Fibroblast of the conjunctiva (primary cell): ENCODE measurements around the gene CPNE4.

ENCODE experiments used
- DNase-seq: peaks from one replicate; pipeline ENCODE4 v3.0.0-alpha.2; 2010; ENCODE audit warnings: low read depth

The CPNE4 gene

GRCh38 chr3:131597816-131598215 lies 437.0 kb downstream of the CPNE4 start:
- no peak for DNase-seq

- no peak for DNase-seq
Measured at GRCh38 chr3:131596884-131597283, 437.9 kb downstream of the CPNE4 start.

DNA sequence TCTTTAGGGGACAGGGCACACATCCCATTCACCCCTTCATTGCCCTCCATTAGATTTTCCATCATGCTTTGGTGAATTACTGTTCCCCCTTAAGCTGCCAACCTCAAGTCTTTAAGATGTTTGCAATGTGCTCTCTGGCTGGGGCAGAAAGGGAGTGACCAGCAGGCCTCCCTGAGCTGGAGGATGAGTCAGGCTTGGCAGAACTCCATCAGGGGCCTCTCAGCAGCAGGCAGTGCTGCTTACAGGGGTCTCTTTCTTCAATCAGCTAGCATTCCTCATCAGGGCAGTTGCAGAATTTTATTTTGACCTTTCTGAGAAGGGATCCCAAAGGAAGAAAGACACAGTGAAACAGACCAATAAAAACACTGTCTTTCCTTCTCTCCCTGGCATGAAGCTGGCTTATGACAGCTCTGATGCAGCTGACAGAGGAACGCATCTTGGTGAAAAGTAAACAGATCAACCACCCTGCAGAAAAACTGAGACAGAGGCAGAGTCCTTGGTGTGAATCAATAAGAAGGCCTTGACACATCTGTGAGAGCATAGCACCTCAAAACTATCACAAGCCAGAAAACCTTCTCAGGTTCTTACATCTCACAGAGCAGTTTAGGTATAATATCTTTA lies 443.3 kb downstream of the CPNE4 start:
- DNase-seq = peak; percentile 51

DNA sequence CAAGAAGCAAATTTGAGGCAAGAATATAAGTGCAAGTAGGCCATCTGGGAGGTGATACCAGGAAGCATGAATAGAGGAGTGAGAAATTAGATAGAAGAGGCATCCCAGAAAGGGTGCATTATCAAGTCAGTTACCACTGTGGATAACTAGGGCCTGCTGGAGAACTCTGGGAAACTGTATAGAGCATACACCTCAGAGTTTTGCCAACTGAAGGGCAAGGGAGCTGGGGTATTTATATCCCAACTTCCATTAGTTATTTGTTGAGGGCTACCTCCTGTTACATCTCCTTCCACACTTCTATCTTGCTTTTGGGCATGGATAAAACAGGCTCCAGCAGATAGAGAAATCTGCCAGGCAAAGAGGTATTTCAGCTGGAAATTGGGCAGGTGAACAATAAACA lies 448.5 kb downstream of the CPNE4 start:
- no peak for DNase-seq

DNA sequence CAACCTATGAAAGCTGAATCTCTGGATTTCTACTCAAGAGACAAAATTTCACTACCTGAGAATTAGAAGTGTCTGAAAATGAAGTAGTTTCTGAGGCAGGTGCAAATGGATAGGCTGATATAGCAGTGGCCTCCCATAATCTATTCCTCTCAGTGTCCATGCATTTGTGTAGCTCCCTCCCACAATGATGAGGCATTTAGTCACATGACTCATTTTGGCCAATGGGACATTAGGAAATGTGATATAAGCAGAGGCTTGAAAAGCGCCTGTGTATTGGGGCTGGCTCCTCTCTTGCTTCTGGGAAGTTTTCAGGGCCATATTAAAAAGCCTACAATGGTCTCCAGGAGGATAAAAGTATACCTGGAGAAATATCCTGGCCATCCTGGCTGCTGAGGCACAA lies 452.4 kb downstream of the CPNE4 start:
- no peak for DNase-seq

GRCh38 chr3:131568460-131568859 lies 466.4 kb downstream of the CPNE4 start:
- no peak for DNase-seq

GRCh38 chr3:131564812-131565211 lies 470.0 kb downstream of the CPNE4 start:
- DNase-seq = no peak

- no peak for DNase-seq
Measured at GRCh38 chr3:131561511-131561910, 473.3 kb downstream of the CPNE4 start.

DNA sequence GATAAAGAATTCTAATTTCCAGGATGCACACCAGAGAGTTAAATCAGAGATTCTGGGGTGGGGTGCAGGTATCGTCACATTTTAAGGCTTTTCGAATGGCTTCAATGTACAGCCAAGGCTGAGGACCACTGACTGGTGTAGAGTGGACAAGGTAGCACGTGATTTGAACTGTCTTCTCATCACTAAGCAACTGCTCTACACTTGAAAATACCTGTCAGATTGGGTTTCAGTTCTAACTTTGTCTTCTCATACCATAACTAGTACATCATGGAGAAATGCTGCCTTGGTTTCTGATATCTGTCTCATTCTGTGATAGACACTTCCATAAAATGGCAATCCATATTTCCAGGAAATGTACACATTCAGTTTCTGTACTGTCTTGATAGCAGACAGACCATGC lies 474.0 kb downstream of the CPNE4 start:
- DNase-seq = no peak

GRCh38 chr3:131555456-131555855 lies 479.4 kb downstream of the CPNE4 start:
- no peak for DNase-seq

- DNase-seq = no peak
Measured at GRCh38 chr3:131553495-131554247, 481.1 kb downstream of the CPNE4 start.

GRCh38 chr3:131551761-131552160 lies 483.1 kb downstream of the CPNE4 start:
- no peak for DNase-seq

GRCh38 chr3:131550562-131551465 lies 484.0 kb downstream of the CPNE4 start:
- no peak for DNase-seq

GRCh38 chr3:131549340-131549739 lies 485.5 kb downstream of the CPNE4 start:
- no peak for DNase-seq

DNA sequence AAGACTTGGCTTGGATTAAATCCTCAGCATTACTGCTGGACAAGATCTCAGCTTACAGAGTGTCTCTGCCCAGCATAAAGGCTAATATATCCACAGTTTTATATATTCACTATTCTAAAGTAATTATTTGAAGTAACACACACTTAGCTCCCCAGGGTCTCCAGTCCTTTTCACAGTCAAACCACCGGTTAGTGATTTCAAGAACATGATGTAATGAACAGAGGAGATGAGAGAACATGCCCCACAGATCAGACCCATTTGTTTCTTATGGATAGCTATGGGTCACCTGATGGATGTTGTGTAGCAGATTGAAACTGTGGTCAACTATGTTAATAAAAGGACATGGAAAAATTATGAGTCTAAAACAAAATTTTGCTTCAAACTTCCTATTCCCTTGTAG lies 487.2 kb downstream of the CPNE4 start:
- DNase-seq = no peak

GRCh38 chr3:131546441-131546840 lies 488.4 kb downstream of the CPNE4 start:
- no peak for DNase-seq

DNA sequence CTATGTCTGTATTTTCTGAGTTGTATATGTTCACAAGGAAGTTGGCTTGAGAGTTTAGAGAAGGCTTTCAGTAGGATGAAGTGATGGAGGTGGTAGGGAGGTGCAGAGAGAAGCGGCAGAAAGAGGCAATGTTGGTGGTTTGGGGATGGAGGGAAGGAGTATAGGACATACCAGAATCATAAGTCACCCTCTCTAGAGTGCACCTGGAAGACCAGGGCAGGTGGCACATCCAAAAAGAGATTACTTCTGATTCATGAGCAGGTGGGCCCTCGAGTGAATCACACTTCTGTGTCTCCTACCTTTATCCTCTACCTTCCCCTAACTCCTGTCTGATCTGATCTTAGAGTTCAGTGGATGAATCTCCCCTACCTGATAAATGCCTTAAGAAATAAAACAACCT lies 490.3 kb downstream of the CPNE4 start:
- no peak for DNase-seq

DNA sequence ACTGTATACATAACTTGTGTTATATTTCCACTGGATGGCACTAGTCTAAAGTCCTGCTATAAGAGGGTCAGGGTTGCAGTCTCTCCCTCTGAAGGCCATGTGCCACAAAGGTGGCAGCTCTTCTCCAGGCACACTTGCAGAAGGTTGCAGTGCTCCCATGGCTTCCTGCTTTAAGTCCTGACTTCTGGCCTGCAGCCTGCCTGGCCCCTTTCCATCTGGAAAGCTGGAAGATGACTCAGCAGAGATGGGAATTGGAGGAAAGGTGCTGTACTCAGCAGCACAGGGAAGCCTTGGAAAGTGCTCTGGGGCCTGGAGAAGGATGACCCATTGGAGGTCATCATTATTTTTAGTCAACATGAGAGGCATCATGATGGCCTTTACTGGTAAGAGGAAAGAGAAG lies 491.1 kb downstream of the CPNE4 start:
- peak; percentile 80 for DNase-seq

DNA sequence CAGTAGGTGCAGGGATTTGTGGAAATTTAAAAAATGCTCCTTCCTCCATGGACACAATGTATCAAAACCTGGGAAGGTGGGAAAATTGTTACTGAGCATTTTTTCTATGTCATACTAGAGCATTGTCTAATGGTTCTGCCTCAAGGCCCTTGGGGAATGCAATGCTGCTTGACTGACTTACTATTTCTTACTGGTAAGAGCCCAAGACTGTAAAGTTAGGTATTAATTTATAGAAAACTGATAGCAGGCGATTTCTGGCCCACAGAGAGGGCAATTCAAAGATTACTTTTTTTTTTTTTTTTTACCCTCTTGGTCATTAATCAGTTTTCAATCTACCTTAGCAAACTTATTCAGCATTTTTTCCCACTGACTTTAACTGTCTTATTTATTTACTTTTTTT lies 493.5 kb downstream of the CPNE4 start:
- no peak for DNase-seq

GRCh38 chr3:131540821-131541220 lies 494.0 kb downstream of the CPNE4 start:
- DNase-seq = no peak

GRCh38 chr3:131540143-131540542 lies 494.7 kb downstream of the CPNE4 start:
- DNase-seq = no peak

- DNase-seq = no peak
Measured at GRCh38 chr3:131538968-131539367, 495.8 kb downstream of the CPNE4 start.

DNA sequence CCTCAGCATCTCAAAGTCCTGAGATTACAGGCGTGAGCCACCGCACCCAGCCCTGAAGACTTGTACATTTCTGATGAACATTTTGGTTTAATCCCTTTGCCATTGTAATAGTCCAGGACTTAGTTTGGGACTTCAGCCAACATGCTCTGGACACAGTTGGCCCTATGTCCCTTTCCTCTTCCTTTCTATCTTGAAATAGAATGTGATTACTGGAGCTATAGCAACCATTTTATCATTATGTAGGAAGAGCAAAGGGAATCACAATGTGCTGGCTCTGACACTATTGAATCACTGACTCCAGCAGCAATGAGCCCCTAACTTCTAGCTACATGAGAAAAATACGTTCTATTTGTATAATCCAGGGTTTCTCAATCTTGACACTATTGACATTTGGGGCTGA lies 497.3 kb downstream of the CPNE4 start:
- no peak for DNase-seq
